Omental fat pad (tissue), 4 donors: ENCODE results near the gene LGALS12. TPM values are rescaled to one million over a fixed set of nuclear protein-coding genes. Genes with fewer than 3 reads are reported as not detected.

Experiments used
- ATAC-seq: fragments of 150-250 bp; one replicate; pipeline ENCODE4 v1.9.1; 2016; ENCODE audit warnings: mild to moderate bottlenecking, moderate library complexity; ENCODE audit not compliant: low FRiP score
- DNase-seq: peaks from one replicate; pipeline ENCODE4 v3.0.0-alpha.2; 2019; ENCODE audit warnings: low spot score
- CTCF ChIP-seq, 3 donors: fragments of 450-650 bp; IDR thresholded peaks; one replicate each; pipeline ENCODE4 v1.5.1; 2016 to 2017; ENCODE audit warnings: antibody characterized with exemption in 3 of 3, mild to moderate bottlenecking in 3 of 3, moderate library complexity in 2 of 3
- total RNA-seq, 4 donors: library from RNA; depleted of rRNA; stranded (reverse); fragments of >200 nt; gene quantifications; one replicate each; pipeline ENCODE4 v1.1.0, GENCODE V29; 2016

The LGALS12 gene
- total RNA-seq, 4 donors from 2014 or later = 59.3 to 98.5 (median 78.3) TPM

GRCh38 chr11:63558459-63559157, 52.7 kb downstream of the LGALS12 start:
- no peak for ATAC-seq
- TF ChIP-seq CTCF (IDR thresholded peaks at IDR 0.05) = no peak
- no peak for DNase-seq

GRCh38 chr11:63560506-63561180, 54.8 kb downstream of the LGALS12 start:
- ATAC-seq (peak; percentile 51), DNase-seq (no peak)
- TF ChIP-seq CTCF (IDR thresholded peaks at IDR 0.05) = no peak

GRCh38 chr11:63563201-63564055, 57.5 kb downstream of the LGALS12 start, which contains the start of gene PLAAT2:
Gene PLAAT2, minus strand, starts transcription at chr11:63563379. Its CDS starts 55 bp downstream, at chr11:63563324.
- DNase-seq = no peak
- no peak for ATAC-seq
- TF ChIP-seq CTCF (IDR thresholded peaks at IDR 0.05) = no peak

GRCh38 chr11:63564056-63564774, 58.3 kb downstream of the LGALS12 start:
- no peak for DNase-seq
- TF ChIP-seq CTCF (IDR thresholded peaks at IDR 0.05) = no peak

GRCh38 chr11:63564784-63565350, 59.0 kb downstream of the LGALS12 start:
- no peak for TF ChIP-seq CTCF (IDR thresholded peaks at IDR 0.05)
- ATAC-seq (no peak), DNase-seq (no peak)

More at GRCh38 chr11:63564056-63564774, 58.3 kb downstream of the LGALS12 start:
- no peak for ATAC-seq

Other genes with a start within 250 kb of the LGALS12 start
- not detected for gene SLC22A9, start 136.3 kb upstream of the LGALS12 start, total RNA-seq
- 10 to 100 TPM; 12.0 to 54.3 (median 27.9) TPM for gene PLAAT5, start 14.9 kb upstream of the LGALS12 start, total RNA-seq
- 10 to 100 TPM; 26.3 to 91.2 (median 32.6) TPM for gene PLAAT4, start 30.7 kb downstream of the LGALS12 start, total RNA-seq
- gene PLAAT2, start 57.3 kb downstream of the LGALS12 start, total RNA-seq = under 1 TPM in 1 of 4 donors, not detected in 3; 0.65 TPM
- 100 to 1,000 TPM; 125 to 616 (median 260) TPM for gene PLAAT3, start 108.3 kb downstream of the LGALS12 start, total RNA-seq
- 100 to 1,000 TPM in 1 of 4 donors, 10 to 100 TPM in 3; 84.4 to 100 (median 86.5) TPM for gene ATL3, start 165.3 kb downstream of the LGALS12 start, total RNA-seq
- gene RTN3, start 175.4 kb downstream of the LGALS12 start, total RNA-seq = 100 to 1,000 TPM; 137 to 307 (median 193) TPM